HFFc6 (cell line): ENCODE measurements around the gene KIF3A. TPM values are rescaled to one million over a fixed set of nuclear protein-coding genes. Genes with fewer than 3 reads are reported as not detected.
A peak's percentile ranks its signal among the peaks of the same experiment; 100 is the strongest.

ENCODE experiments used
- DNase-seq: peaks from one replicate; pipeline ENCODE4 v3.0.0-alpha.2; 2018
- H3K27ac Mint-ChIP-seq: 2 replicates; pipeline ENCODE4 v1.8.0; 2020; ENCODE audit warnings: mild to moderate bottlenecking, mixed read lengths
- H3K27me3 Mint-ChIP-seq: 2 replicates; pipeline ENCODE4 v1.8.0; 2021; ENCODE audit warnings: mild to moderate bottlenecking, moderate library complexity, mixed read lengths; ENCODE audit not compliant: insufficient read depth
- H3K36me3 Mint-ChIP-seq: 2 replicates; pipeline ENCODE4 v1.8.0; 2021; ENCODE audit warnings: low read depth, mixed read lengths
- H3K4me1 Mint-ChIP-seq: 2 replicates; pipeline ENCODE4 v1.8.0; 2020; ENCODE audit warnings: low read depth, mixed read lengths
- H3K4me3 Mint-ChIP-seq: 2 replicates; pipeline ENCODE4 v1.8.0; 2020; ENCODE audit warnings: mild to moderate bottlenecking, moderate library complexity, mixed read lengths
- H3K9me3 Mint-ChIP-seq: 2 replicates; pipeline ENCODE4 v1.8.0; 2020; ENCODE audit warnings: mild to moderate bottlenecking, mixed read lengths
- total RNA-seq, 6 experiments: library from RNA; stranded (reverse); fragmentation: NEBNext Ultra II Directional; extraction: Animal tissue kit (Norgen Biotek cat#: 25700); gene quantifications; 2 replicates in 1 of 6; 3 replicates in 5 of 6; pipeline ENCODE4 v1.2.3, GENCODE V29; 2021
- TF ChIP-seq, protein P1 (sequence below): fragments of 200-600 bp; sonication (generic); IDR thresholded peaks from 2 replicates; pipeline ENCODE4 v1.5.0; 2021; ENCODE audit warnings: antibody characterized with exemption, mild to moderate bottlenecking

Gene KIF3A
- total RNA-seq, 6 experiments from 2014 or later: 12.9 to 15.4 (median 14.9) TPM

DNA sequence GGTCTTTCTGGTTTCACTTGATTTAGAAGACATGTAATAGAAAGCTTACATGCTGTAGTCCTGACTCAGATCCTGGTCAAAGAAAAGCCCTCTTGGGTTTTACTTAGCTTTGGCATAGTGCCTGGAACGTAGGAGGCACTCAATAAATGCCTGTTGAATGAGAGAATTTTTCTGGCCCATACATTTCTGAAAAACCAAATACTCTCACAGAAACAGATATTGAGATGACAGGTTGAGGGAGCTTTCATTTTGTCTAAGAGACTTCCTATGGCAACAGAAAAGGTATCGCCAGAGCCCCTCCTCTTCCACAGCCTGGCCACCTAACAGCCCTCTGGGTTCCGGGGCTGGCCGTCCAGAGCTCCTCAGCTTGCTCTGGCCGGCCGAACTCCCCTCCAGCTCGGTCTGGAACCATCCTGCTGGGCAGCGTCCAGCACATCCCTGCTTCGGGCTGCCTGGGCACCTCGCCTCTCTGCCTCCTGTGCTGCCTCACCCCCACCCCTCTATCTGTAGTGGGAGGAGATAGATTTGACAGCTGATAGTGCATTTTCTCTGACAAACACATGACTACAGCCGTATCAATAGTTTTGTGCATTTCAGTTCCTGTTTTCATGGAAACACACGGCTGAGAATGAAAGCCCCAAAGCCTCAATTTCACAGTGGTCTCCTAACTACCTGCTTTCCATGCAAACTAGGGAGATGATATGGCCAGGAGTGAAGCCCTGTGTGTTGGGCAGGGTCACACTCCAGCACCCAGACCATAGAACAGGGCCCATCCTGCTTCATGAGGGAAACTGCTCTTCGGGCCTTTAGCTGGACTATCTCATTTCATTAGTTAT lies 62.5 kb downstream of the KIF3A start:
- Mint-ChIP-seq H3K36me3 (no peaks in the 10 kb centered on the region), H3K4me3 (peak overlapping the region; percentile 79), H3K9me3 (no peaks in the 10 kb centered on the region), H3K27ac (peak overlapping the region; percentile 93), H3K27me3 (peaks cover 4% of the 10 kb centered on the region), H3K4me1 (peaks cover 54% of the 10 kb centered on the region)
- DNase-seq: peak; percentile 96
- TF ChIP-seq, protein P1, sequence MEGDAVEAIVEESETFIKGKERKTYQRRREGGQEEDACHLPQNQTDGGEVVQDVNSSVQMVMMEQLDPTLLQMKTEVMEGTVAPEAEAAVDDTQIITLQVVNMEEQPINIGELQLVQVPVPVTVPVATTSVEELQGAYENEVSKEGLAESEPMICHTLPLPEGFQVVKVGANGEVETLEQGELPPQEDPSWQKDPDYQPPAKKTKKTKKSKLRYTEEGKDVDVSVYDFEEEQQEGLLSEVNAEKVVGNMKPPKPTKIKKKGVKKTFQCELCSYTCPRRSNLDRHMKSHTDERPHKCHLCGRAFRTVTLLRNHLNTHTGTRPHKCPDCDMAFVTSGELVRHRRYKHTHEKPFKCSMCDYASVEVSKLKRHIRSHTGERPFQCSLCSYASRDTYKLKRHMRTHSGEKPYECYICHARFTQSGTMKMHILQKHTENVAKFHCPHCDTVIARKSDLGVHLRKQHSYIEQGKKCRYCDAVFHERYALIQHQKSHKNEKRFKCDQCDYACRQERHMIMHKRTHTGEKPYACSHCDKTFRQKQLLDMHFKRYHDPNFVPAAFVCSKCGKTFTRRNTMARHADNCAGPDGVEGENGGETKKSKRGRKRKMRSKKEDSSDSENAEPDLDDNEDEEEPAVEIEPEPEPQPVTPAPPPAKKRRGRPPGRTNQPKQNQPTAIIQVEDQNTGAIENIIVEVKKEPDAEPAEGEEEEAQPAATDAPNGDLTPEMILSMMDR: no peak

DNA sequence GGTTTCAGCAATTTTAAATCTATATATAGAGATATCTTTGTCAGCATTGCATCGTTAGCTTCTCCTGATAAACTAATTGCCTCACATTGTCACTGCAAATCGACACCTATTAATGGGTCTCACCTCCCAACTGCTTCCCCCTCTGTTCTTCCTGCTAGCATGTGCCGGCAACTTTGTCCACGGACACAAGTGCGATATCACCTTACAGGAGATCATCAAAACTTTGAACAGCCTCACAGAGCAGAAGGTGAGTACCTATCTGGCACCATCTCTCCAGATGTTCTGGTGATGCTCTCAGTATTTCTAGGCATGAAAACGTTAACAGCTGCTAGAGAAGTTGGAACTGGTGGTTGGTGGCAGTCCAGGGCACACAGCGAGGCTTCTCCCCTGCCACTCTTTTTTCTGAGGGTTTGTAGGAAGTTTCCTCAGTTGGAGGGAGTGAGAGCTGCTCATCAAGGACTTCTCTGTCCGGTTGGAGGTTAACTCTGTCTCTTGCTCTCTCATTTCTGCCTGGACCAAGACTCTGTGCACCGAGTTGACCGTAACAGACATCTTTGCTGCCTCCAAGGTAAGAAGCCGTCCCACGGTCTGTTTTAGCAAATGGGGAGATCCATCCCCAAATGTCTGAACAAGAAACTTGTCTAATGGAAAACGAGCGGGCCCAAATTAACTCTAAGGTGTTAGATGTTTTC lies 63.3 kb downstream of the KIF3A start, which contains the start of gene IL4:
Gene IL4, plus strand, starts transcription at position 51 of the 692 bp plus-strand sequence. Its CDS starts 62 bp downstream, at position 113.
- Mint-ChIP-seq H3K4me3 (peak within 1 kb of the TSS; percentile 79), H3K9me3 (no peaks in the 10 kb centered on the region), H3K4me1 (peaks cover 51% of the 10 kb centered on the region), H3K27ac (peak within 1 kb of the TSS; percentile 93), H3K36me3 (no peaks in the 10 kb centered on the region), H3K27me3 (peaks cover 4% of the 10 kb centered on the region)
- DNase-seq: no peak
- TF ChIP-seq, protein P1: no peak

DNA sequence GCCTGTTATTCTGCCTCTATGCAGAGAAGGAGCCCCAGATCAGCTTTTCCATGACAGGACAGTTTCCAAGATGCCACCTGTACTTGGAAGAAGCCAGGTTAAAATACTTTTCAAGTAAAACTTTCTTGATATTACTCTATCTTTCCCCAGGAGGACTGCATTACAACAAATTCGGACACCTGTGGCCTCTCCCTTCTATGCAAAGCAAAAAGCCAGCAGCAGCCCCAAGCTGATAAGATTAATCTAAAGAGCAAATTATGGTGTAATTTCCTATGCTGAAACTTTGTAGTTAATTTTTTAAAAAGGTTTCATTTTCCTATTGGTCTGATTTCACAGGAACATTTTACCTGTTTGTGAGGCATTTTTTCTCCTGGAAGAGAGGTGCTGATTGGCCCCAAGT lies 63.9 kb downstream of the KIF3A start:
- no peaks in the 10 kb centered on the region for H3K9me3 Mint-ChIP-seq
- no peaks in the 10 kb centered on the region for H3K36me3 Mint-ChIP-seq
- DNase-seq: no peak
- peaks cover 51% of the 10 kb centered on the region for H3K4me1 Mint-ChIP-seq
- TF ChIP-seq, protein P1: no peak
- no peak overlapping the region for H3K4me3 Mint-ChIP-seq
- H3K27ac Mint-ChIP-seq: no peak overlapping the region
- H3K27me3 Mint-ChIP-seq: peaks cover 4% of the 10 kb centered on the region

DNA sequence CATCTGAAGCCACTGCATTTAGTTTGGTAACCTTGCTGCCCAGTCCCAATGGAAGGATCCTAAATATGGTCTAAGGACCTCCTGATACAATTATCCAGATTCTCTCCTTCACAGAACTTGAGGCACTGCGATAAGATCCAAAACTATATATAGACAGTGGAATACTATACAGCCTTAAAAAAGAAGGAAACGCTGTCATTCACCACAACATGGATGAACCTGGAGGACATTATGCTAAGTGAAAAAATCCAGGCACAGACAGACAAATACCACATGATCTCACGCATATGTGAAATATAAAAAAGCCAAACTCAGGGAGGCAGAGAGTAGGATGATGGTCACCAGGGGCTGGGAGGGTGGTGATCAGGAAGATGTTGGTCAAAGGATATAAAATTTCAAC lies 66.3 kb downstream of the KIF3A start:
- H3K36me3 Mint-ChIP-seq: no peaks in the 10 kb centered on the region
- H3K27ac Mint-ChIP-seq: no peak overlapping the region
- no peak overlapping the region for H3K4me3 Mint-ChIP-seq
- peaks cover 28% of the 10 kb centered on the region for H3K4me1 Mint-ChIP-seq
- peaks cover 16% of the 10 kb centered on the region for H3K27me3 Mint-ChIP-seq
- TF ChIP-seq, protein P1: no peak
- no peaks in the 10 kb centered on the region for H3K9me3 Mint-ChIP-seq
- no peak for DNase-seq

DNA sequence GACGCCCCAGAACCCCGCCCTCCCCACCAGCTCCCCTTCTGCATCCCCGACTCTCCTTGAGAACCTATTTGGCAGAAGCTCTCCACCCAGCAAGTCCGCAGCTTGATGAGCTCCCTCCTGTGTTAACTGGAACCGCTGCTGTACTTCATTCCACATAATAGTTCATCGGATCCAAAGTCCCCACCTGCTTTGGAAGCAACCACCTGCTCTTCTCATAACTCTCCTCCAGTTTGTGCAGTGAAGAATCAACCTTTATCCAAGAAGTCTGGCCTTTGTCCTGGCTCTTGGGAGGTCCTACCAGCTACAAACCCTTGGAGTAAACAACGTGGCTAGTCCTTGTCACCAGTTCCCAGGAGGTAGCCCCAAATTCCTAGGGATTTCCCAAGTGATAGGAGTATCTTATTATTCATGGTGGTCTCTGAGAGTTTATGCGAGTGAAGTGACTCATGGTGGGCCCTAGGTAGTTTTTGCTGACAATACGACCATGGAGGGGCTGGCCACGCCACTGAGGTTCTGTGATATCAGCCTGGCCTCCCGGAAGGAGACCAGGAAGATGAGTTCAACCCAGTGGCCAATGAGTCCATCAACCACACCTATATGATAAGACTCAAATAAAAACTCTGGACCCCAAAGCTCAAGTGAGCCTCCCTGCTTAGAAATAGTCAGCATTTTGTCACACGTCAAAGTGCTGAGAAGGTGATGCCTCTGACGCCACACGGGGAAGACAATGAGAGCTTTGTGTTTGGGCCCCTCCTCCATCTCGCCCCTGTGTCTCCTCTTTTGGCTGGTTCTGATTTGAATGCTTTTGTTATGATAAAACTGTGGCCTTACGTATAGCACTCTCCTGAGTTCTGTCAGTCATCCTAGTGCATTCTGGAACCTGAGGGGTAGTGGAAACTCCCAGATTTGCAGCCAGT lies 67.1 kb downstream of the KIF3A start:
- H3K4me3 Mint-ChIP-seq: no peak overlapping the region
- DNase-seq: no peak
- H3K27me3 Mint-ChIP-seq: peaks cover 16% of the 10 kb centered on the region
- no peak overlapping the region for H3K27ac Mint-ChIP-seq
- no peaks in the 10 kb centered on the region for H3K9me3 Mint-ChIP-seq
- H3K36me3 Mint-ChIP-seq: no peaks in the 10 kb centered on the region
- peaks cover 20% of the 10 kb centered on the region for H3K4me1 Mint-ChIP-seq
- TF ChIP-seq, protein P1: no peak
